ENCODE results near the gene WDHD1.
A peak's percentile ranks its signal among the peaks of the same experiment; 100 is the strongest.
"Not testable (repeated sequence)": the region's sequence is repeated elsewhere in the genome, so short reads cannot be mapped to it uniquely, and the experiment has no call there.

WDHD1 gene

GRCh38 chr14:54902521-54903420, 124.1 kb downstream of the WDHD1 start, which contains the start of gene GCH1:
TSS of gene GCH1 (minus strand) at chr14:54902826. CDS start at chr14:54902663, 163 bp downstream.
- FAIRE-seq = no peak

GRCh38 chr14:54902143-54902520, 124.8 kb downstream of the WDHD1 start:
- FAIRE-seq = no peak

GRCh38 chr14:54901380-54902142, 125.3 kb downstream of the WDHD1 start:
- FAIRE-seq = no peak

- no peak for FAIRE-seq
Observed at GRCh38 chr14:54899573-54899972, 127.3 kb downstream of the WDHD1 start.

DNA sequence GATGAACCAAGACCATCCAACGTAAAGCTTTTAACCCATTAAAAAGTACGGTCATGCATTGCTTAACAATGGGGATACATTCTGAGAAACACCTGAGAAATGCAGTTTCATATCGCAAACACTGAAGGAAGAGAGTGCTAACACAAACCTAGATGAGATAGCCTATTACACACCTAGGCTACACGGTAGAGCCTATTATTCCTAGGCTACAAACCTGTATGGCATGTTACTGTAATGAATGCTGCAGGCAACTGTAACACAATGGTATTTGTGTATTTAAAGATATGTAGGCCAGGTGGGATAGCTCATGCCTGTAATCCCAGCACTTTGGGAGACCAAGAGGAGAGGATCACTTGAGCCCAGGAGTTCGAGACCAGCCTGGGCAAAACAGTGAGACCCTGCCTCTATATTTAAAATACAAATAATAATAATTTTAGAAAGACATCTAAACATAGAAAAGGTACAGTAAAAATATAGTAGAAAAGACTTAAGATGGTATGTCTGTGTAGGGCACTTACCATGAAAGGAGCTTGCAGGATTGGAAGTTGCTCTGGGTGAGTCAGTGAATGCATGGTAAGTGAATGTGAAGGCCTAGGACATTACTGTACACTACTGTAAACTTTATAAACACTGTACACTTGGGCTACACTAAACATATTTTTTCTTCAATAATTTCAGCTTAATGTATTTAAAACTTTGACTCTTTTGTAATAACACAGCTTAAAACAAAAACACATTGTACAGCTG, 128.9 kb downstream of the WDHD1 start:
- not testable (repeated sequence) for FAIRE-seq

- no peak for FAIRE-seq
Observed at GRCh38 chr14:54895683-54896082, 131.2 kb downstream of the WDHD1 start.

DNA sequence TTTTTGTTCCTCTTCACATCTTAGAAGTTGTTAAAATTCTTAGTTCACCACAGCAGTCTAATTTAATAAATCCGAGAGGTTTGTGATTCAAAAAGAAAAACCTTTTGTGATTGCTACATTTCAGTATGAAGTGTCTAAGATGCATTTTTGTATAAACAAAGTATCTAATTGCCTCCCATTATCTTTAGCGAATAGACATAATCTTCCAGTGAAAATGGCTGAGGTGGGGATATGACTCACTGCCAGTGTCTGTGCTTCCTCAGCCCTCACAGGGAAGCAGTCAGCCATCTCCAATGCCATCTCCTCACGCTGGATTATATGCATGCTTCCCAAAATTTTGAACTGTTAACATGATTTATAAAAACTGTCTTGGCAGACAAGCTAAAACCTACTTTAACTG, 131.9 kb downstream of the WDHD1 start:
- FAIRE-seq = no peak

GRCh38 chr14:54893151-54893760, 133.6 kb downstream of the WDHD1 start:
- FAIRE-seq = peak; percentile 70

GRCh38 chr14:54891471-54892245, 135.2 kb downstream of the WDHD1 start:
- no peak for FAIRE-seq

GRCh38 chr14:54890788-54891187, 136.1 kb downstream of the WDHD1 start:
- no peak for FAIRE-seq

- no peak for FAIRE-seq
Observed at GRCh38 chr14:54889919-54890318, 137.0 kb downstream of the WDHD1 start.
